Superior temporal gyrus (tissue), 1 donor: Measurements from ENCODE around the gene TAB2.
A peak's percentile ranks its signal among the peaks of the same experiment; 100 is the strongest.

Experiments used
- DNase-seq: peaks from one replicate; pipeline ENCODE4 v3.0.0-alpha.2; 2016; ENCODE audit errors: extremely low spot score

Gene TAB2, protein sequence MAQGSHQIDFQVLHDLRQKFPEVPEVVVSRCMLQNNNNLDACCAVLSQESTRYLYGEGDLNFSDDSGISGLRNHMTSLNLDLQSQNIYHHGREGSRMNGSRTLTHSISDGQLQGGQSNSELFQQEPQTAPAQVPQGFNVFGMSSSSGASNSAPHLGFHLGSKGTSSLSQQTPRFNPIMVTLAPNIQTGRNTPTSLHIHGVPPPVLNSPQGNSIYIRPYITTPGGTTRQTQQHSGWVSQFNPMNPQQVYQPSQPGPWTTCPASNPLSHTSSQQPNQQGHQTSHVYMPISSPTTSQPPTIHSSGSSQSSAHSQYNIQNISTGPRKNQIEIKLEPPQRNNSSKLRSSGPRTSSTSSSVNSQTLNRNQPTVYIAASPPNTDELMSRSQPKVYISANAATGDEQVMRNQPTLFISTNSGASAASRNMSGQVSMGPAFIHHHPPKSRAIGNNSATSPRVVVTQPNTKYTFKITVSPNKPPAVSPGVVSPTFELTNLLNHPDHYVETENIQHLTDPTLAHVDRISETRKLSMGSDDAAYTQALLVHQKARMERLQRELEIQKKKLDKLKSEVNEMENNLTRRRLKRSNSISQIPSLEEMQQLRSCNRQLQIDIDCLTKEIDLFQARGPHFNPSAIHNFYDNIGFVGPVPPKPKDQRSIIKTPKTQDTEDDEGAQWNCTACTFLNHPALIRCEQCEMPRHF

DNA sequence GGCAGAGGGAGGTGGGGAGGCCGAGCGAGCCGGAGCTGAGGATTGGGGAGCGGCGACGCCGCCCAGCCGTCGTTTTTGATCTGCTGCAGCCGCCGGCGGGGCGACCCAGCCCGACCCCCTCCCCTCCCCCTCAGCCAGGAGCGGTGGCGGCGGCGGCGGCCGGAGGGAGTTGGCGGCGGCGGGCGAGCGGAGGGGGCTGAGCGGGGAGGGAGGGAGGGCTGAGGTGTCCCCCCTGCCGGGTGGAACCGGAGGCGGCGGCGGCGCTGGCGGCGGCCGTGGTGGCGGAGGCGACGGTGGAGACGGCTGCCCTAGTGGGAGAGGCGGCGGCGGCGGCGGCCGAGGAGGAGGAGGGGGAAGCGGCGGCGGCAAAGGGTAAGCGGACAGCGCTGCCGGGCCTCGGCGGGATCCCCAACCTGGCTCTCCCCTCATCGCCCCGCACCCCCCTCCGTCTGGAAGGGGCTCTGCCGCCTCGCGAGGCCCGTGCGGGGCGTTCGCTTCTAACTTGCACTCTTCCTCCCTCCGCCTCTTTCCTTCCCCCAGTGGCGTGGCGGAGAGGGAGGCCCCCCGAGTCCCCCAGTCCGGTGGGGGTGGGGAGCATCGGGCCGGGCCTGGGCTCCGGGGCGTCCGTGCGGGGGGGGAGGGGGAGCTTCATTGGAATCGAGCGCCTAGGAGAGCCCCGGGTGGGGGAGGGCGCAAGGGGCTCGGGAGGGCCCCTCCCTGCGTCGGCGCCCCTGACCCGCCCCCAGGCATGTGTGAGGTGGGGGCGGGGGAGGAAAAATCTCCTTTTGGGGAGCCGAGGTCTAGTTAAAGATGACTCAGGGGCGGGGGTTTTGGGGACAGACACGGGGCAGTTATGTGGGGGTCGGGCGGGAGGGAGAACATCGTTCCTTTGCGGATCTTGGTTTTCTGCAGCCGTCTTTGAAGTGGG is at the start of gene TAB2:
TSS of gene TAB2 (plus strand) at position 69 of the 928 bp plus-strand sequence. CDS start 52,286 bp downstream, outside the sequence.
- no peak for DNase-seq

DNA sequence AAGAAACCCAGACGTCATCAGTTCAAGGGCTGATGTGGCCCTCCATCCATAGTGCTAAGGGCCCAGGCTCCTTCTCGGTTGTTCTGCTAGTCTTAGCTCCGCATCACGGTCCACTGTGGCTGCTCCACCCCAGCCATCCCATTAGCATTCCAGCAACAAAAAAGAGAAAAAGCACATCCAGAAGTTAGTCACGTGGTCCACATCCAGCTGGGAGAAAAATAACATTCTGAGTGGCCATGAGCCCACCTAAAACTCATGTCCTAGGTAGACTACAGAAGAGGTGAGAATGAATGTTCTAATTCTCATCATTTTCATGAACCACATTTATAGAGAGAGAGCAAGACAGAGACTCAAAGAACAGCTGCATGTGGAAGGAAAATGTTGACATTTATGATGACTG is 49.4 kb upstream of the TAB2 start:
- DNase-seq = no peak

DNA sequence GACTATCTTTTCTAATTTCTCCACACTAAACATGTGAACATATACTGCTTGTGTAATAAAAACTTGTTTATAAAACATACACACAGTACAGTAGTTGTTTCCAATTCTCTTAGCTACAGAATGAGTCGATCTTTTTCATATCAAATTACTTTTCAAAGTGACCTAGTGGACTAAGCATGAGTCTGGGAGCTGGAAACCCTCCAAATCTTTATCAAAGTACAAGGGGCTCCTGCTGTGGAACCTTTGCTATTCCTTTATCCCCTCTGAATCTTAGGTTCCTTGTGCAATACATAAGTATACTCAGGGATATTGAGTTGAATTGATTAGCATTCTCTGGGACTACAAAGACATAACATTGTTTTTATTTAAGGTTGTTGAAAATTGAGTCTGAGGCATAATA is 48.7 kb upstream of the TAB2 start:
- no peak for DNase-seq

DNA sequence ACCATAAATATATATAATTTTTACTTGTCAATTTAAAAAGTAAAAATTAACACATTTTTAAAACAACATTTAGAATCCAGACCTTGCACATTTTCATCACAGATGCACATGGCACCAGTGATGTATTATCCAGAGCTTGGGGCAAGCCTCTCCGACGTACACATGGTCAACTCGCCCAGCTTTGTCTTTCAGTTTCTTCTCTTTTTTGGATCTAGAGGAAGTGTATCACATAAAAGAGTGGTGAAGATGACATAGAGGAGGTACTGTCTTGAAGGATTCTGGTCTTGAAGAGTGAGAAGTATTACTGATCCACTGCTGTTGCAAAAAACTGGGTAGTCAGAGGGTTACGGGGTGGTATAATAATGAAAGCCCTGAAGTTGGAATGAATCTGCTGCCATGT is 46.9 kb upstream of the TAB2 start:
- no peak for DNase-seq

DNA sequence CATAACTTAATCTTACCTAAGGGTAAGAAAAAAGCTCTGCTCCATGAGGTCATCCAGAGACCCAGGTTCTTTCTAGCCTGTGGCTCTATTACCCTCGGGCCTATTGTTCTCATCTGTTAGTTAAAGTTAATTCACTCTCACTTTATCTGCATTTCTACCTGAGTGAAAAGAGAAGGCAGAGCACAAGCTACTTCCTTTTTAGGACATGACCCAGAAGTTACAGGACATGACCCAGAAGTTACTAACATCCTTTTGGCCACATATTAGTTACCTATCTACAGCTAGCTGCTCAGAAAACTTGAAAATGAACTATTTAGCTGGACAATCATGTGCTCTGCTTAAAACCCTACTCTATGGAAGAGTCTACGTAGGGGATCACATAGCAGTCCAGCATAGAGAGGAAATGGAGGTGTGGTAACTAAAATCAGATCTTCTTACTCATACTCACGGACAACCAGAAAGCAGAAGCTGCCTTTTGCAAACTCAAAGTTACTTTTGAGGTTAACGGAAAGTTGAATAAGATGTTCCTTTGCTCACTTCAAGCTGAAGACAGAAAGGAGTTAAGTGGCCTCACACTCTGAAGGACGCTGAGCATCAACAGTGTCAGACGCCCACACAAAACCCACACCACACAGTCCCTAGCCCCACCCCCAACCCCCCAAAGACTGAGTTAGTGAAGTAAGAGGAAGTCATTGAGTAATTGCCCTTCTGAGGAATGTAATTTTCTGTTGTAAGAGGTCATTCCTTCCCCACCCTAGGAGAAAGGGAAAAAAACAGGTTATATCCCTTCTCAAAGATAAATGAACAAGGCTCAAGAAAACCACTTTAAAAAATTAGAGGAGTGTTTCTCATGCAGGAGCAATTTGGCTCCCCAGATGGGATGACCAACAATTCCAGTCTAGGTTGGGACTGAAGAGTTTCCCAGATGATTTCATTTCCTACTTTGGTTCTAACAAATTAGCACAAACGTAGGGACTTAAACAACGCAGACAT is 45.9 kb upstream of the TAB2 start:
- no peak for DNase-seq

DNA sequence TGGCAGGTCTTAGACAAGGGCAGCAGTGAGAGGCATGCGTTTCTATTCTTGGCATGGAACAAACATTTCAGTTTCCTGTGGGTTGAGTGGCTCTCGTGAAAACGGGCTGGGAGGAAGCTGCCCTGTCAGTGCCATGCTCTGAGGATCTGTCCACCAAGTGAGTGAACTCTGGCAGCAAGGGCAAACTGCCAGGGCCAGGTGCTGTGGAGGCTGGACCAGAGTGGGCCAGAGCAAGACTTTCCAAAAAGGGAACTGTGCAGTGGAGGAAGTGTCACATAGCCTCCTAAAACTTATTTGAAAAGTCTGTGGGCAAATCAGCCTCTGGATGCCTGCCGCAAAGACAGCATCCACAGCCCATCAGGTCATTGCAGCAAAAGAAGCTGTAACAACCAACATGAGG is 44.2 kb upstream of the TAB2 start:
- peak; percentile 34 for DNase-seq

DNA sequence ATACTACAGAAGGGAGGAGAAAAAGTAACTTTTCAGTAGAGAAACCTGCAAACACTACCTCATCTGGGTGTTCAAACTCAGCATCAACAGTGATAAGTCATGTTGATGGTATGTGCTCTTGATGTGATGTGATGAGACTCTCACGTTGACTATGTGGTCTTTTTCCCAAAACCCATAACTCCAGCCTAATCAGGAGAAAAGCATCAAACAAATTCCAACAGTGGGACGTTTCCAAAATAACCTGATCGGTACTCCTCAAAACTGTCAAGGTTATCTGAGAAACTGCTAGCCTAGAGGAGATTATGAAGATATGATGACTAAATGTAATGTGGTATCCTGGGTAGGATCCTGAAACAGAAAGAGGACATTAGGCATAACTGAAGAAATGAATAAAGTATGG is 41.9 kb upstream of the TAB2 start:
- DNase-seq = no peak

DNA sequence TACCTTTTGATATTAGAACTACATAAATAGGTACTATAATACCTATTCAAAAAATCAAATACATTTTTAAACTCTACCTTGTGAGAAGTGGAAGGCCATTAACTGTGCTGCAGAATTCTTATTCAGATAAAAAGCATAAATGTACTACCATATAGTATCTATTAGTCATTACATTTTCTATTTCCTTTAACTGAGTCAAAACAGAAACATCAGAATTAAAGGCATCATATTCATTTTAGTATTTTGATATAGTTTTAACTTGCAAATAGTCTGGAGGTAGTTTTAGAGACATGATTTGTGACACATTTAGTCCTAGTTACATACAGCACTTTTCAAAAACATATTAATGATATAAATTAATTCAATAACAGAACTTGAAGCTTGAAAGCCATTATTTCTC is 39.9 kb upstream of the TAB2 start:
- no peak for DNase-seq

DNA sequence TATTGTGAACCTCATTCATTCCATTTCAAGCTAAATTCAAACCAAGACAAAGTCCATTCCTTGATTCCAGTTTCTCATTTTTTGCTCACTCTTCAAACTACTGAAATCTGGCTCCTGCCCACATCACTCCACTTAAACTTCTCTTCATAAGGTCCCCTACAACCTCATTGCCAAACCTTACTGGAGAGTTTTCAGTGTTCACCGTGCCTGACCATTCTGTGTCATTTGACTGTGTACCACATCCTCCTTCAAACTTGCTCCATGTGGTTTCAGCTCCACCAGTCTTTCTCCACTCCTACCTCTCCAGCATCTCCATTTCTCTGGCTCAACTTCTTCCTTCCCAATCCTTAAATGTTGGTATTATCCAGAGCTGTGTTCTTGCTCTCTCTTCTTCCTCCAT is 38.5 kb upstream of the TAB2 start:
- no peak for DNase-seq

DNA sequence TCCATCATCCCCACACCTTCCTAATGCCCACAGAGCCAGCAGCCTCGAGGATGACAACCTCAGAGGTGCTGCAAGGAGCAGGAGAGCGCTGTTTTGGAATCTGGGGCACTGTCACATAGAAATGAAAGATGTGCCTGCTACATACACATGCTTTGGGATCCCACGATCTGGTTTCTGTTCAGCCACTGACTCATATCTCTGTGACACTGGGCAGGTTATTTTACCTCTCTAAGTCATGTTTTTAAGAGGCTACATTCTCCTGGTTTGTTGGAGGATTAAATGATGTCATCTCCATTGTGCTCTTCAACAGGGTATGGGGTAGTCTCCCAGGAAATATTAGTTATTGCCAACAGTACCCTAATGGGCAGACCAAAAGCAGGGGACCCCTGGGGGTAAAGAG is 32.6 kb upstream of the TAB2 start:
- DNase-seq = no peak

DNA sequence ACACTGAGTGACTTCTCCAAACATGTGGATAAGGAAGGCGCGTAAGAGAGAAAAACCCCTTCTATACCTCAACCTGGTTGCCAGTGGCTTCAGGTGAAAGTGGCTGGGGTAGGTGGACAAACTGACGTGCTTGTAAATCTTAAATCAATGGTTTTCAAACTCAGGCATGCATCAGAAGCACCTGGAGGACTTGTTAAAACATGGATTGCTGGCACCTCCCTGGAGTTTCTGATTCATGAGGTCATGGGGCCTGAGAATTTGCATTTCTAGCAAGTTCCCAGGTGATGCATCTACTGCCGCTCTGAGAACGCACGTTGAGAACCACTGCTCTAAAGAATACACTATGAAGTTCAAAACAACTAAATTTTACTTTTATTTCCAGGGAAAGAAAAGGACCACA is 31.9 kb upstream of the TAB2 start:
- DNase-seq = no peak

DNA sequence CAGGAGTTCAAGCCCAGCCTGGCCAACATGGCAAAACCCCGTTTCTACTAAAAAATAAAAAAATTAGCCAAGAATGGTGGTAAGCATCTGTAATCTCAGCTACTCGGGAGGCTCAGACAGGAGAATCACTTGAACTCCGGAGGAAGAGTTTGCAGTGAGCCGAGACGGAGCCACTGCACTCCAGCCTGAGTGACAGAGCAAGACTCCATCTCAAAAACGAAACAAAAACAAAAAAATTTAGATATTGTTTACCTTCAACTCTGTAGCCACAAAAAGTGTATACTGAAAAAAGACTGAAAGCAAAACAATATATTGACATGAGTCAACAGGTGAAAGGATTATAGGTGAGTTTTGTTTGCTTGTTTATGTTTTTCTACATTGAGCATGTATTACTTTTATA is 30.6 kb upstream of the TAB2 start:
- no peak for DNase-seq

DNA sequence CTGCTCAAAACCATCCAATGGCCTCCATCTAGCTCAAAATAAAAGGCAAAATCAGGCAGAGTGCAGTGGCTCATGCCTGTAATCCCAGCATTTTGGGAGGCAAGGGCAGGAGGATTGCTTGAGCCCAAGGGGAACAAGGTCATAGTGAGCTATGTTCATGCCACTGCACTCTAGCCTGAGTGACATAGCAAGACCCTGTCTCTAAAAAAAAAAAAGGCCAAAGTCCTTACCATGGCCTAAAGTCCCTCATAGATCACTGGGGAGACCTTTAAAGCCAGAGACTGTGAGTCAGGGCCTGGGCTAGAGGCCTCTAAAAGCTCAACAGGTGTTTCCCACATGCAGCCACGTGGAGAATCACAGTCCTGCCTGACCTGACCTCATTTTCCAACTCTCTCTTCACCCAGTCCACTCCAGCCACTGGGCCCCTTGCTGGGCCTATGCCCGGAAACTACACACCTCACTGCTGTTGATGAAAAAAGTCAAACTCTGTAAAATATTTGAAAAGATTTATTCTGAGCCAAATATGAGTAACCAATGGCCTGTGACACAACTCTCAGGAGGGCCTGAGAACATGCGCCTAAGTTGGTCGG is 28.2 kb upstream of the TAB2 start:
- DNase-seq = no peak

DNA sequence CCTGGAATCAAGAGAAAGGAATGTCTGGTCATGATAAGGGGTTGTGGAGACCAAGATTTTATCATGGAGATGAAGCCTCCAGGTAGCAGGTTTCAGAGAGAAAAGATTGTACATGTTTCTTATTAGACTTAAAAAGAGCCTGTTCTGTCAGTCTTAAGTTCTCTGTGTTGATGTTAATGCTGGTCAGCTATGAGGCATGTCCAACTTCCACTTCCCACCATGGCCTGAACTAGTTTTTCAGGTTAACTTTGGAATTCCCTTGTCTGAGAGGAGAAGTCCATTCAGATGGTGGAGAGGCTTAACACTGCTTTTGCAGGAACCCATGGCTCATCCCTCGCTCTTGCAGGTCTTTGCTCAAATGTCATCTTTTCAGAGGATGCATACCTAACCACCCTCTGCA is 27.5 kb upstream of the TAB2 start:
- no peak for DNase-seq

DNA sequence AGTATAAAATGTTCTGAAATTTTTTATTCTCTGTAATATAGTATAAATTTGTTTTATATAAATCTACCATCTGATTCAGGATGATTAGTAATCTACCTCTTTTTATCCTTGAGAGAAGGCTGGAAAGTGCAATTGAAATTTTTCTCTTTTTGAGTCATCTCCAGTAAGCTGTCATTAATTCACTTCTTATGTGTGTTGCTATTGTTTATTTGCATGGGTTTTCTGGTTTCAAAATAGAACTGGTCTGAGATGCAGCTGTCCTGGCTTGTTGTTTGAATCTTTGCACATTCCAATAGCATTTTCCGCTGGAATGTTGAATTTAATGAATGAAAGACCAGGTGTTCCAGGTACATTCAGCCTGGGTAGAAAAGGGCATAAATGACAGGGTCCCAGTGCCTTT is 24.3 kb upstream of the TAB2 start:
- DNase-seq = no peak

DNA sequence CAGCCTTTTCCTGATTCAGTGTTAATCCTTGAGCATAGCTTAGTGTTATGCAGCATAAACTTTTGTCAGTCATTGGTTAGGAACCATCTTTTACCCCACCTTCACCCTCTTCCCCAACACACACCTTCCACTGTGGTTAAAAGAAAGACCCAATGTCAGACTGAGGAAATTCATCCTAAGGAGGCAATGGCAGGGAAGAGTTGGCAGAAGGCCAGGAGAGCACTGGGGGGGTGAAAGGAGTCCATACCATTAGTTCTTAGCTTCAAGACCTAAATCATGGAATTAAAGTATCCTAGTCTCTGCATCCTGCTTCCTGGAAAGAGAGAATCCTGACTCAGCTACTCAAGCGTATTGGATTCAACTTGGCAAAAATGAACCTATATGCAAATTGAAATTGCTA is 16.9 kb upstream of the TAB2 start:
- no peak for DNase-seq

DNA sequence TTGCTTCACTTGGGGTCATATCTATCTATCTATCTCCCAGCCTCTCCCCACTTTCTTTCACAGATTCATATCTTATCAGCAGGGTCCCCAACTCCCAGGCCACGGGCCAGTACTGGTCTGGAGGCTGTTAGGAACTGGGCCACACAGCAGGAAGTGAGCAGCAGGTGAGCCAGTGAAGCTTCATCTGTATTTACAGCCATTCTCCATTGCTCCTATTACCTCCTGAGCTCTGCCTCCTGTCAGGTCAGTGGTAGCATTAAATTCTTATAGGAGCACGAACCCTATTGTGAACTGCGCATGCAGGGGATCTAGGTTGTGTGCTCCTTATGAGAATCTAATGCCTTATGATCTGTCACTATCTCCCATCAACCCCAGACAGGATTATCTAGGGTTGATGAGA is 14.8 kb upstream of the TAB2 start:
- DNase-seq = no peak

DNA sequence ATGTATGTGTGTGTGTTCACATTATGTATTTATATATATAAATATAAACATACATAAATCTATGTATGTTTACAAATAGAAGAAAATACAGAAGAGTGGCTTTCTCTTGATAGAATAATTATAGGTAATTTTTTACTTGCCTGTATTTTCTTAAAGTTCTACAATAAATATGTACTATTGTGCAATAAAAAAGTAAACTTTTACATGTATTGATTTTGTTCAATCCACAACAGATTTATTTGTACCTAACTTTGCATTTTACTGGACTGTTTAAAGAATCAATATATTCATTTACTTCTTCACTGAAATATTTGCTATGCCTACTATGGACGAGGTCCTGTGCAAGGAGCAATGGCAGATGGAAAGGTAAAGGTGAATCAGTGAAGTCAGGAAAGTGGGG is 14.0 kb upstream of the TAB2 start:
- no peak for DNase-seq

DNA sequence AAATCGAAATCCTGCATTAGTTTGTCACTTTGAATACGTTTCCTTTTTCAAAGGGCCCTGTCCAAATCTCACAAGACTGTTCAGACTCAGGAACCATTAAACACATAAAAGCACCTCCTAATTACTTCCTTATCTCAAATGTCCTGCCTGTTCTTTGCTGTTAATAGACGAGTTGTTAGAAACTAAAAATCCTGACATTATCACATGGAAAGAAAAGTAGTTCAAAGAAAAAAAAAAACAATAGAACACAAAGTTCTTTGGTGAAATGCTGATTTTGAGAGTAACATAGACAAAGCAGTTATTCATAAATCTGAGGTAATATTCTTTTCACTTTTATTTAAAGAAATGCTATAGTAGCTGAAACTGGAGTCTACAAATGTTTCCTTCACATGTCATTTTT is 12.1 kb upstream of the TAB2 start:
- DNase-seq = no peak

DNA sequence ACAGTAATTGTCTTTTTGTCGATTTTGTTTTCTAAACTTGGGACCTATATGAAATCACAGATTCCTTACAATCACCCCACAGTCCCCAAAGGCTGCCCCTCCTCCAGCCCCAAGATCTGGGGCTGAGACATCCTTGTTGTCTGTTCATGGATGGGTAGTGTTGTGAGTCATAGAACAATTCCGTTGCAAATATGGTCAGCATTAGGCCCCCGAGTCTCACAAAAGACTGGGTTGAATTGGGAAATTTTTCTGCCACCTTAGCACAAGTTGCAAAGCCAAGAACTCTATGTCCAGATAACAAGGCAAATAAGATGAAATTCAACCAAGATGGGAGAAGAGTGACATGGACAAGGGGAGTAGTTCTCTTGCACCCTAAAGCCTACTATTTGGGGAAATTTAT is 10.5 kb upstream of the TAB2 start:
- DNase-seq = no peak

DNA sequence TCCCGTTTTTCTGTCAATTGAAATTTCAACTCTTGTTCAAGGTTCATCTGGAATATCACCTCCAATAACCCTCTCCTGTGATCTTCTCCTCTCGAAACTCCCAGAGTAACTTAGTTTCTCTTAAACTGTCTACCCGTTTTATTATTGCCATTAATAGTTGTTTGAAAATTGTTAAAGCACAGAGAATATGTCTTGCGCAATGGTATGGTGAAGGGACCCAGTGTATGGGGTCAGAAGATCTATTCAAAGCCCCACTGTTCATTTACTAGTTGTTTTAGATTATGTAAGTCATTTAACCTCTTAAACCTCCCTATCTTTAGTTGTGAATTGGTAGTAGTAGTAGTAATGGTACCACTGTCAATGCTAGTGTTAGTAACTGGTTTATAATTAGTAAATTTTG is 6.2 kb upstream of the TAB2 start:
- no peak for DNase-seq
